ENCODE measurements around the gene CNTNAP2.

The CNTNAP2 gene

DNA sequence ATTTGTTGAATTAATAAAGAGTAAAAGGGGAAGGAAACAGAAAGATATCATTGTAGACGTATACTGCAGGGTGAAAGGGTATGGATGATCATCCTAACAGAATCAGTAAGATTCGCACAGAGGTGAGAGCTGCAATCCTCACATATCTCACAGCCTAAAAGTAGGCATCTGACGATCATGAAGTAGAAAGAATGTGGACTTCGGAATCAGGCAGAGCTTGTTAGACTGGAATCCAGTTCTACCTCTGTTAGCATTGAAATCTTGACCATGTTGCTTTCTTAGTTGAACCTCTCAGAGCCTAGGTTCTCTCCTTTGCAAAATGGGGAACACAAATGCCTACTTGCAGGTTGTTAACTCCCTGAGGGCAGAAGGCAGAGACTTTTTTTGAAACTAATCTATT, 2154.0 kb downstream of the CNTNAP2 start:
- CTCF ChIA-PET = no interaction called here
- 100% methylated on average over 4 of the region's 4 CpGs for WGBS (ENCODE audit: insufficient coverage)
- POLR2A ChIA-PET = no interaction called here
- Histone ChIP-seq H3K36me3 (ENCODE audit: control insufficient read depth in 4 of 4, insufficient read depth in 4 of 4, low read length in 3 of 4) (no peaks in the 10 kb centered on the region), H3K9me3 (ENCODE audit: control extremely low read depth in 1 of 5, control insufficient read depth in 4 of 5, insufficient read depth in 2 of 5, low read depth in 1 of 5, low read length in 4 of 5) (no peaks in the 10 kb centered on the region), H3K4me1 (ENCODE audit: control extremely low read depth in 1 of 4, control insufficient read depth in 4 of 4, insufficient read depth in 4 of 4, low read length in 3 of 4) (no peaks in the 10 kb centered on the region), H3K27ac (ENCODE audit: insufficient read depth in 1 of 2, low read depth in 1 of 2, low read length in 2 of 2, poor library complexity in 1 of 2, severe bottlenecking in 2 of 2) (no peak overlapping the region), H3K27me3 (replicated peaks in 2 of 5; ENCODE audit: control insufficient read depth in 4 of 5, insufficient read depth in 5 of 5, low read length in 4 of 5) (peaks cover 0 to 2% (median 0%) of the 10 kb centered on the region in 5 experiments), H3K4me3 (ENCODE audit: control insufficient read depth in 1 of 7, extremely low read depth in 1 of 7, insufficient read depth in 4 of 7, low read depth in 2 of 7, low read length in 6 of 7) (no peak overlapping the region)
- no peak for DNase-seq

DNA sequence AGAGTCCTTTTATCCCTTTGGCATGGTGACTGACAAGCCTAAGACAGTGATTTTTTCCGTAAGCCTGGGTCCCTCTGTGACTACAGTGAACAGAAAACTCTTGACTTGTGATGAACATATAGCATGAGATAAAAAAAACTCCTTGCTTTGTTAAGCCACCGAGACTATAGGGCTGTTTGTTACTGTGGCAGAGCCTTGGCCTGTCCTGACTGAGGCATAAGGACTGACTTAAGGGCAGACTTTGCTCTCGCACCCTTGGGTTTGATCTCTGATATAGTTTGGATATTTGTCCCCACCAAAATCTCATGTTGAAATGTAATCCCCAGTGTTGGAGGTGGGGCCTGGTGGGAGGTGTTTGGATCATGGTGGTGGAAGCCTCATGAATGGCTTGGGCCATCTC, 2157.5 kb downstream of the CNTNAP2 start:
- Histone ChIP-seq H3K4me3 (ENCODE audit: control insufficient read depth in 1 of 7, extremely low read depth in 1 of 7, insufficient read depth in 4 of 7, low read depth in 2 of 7, low read length in 6 of 7) (no peak overlapping the region), H3K4me1 (ENCODE audit: control extremely low read depth in 1 of 4, control insufficient read depth in 4 of 4, insufficient read depth in 4 of 4, low read length in 3 of 4) (no peaks in the 10 kb centered on the region), H3K9me3 (ENCODE audit: control extremely low read depth in 1 of 5, control insufficient read depth in 4 of 5, insufficient read depth in 2 of 5, low read depth in 1 of 5, low read length in 4 of 5) (no peaks in the 10 kb centered on the region), H3K36me3 (ENCODE audit: control insufficient read depth in 4 of 4, insufficient read depth in 4 of 4, low read length in 3 of 4) (no peaks in the 10 kb centered on the region), H3K27me3 (replicated peaks in 2 of 5; ENCODE audit: control insufficient read depth in 4 of 5, insufficient read depth in 5 of 5, low read length in 4 of 5) (no peaks in the 10 kb centered on the region), H3K27ac (ENCODE audit: insufficient read depth in 1 of 2, low read depth in 1 of 2, low read length in 2 of 2, poor library complexity in 1 of 2, severe bottlenecking in 2 of 2) (no peak overlapping the region)
- CTCF ChIA-PET = interaction anchor here (2.0 kb wide), 1 partner anchor 10 kb away, joined by 7 read pairs; no protein-coding TSS in a partner anchor
- POLR2A ChIA-PET = no interaction called here
- WGBS (ENCODE audit: insufficient coverage) = 100% methylated on average over 2 of the region's 3 CpGs
- no peak for DNase-seq

DNA sequence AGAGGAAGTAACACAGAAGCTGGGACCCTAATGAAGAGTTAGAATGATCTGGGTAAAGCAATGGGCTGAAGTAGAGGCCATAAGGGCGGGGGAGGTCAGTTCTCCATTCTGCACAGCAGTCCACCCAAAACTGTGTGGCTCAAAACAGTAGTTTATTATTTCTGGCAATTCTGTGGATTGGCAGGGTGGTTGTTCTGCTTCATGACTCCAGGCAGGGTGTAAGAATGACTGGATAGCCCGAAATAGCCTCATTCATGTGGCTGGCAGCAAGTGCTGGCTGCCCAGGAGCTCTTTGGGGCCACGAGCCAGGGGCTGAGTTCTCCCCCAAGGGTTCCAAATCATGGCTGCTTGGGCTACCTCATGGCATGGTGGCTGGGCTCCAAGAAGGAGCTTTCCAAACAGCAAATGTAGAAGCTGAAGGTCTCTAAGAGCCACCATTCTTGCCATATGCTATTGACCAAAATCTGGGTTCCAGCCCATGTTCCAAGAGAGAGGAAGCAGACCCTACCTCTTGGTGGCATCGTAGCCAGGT, 2158.8 kb downstream of the CNTNAP2 start:
- H3K27me3 ChIP-seq (replicated peaks in 2 of 5; ENCODE audit: control insufficient read depth in 4 of 5, insufficient read depth in 5 of 5, low read length in 4 of 5) = no peaks in the 10 kb centered on the region
- ChIA-PET CTCF (interaction anchor here (1.1 to 1.9 kb wide), 2 partner anchors 10 to 12 kb away, joined by 4 to 6 read pairs; no protein-coding TSS in a partner anchor), POLR2A (no interaction called here)
- no peak overlapping the region for H3K4me3 ChIP-seq (ENCODE audit: control insufficient read depth in 1 of 7, extremely low read depth in 1 of 7, insufficient read depth in 4 of 7, low read depth in 2 of 7, low read length in 6 of 7)
- 100% methylated on average over 3 of the region's 4 CpGs for WGBS (ENCODE audit: insufficient coverage)
- H3K36me3 ChIP-seq (ENCODE audit: control insufficient read depth in 4 of 4, insufficient read depth in 4 of 4, low read length in 3 of 4) = no peaks in the 10 kb centered on the region
- no peaks in the 10 kb centered on the region for H3K9me3 ChIP-seq (ENCODE audit: control extremely low read depth in 1 of 5, control insufficient read depth in 4 of 5, insufficient read depth in 2 of 5, low read depth in 1 of 5, low read length in 4 of 5)
- no peak overlapping the region for H3K27ac ChIP-seq (ENCODE audit: insufficient read depth in 1 of 2, low read depth in 1 of 2, low read length in 2 of 2, poor library complexity in 1 of 2, severe bottlenecking in 2 of 2)
- DNase-seq = no peak
- H3K4me1 ChIP-seq (ENCODE audit: control extremely low read depth in 1 of 4, control insufficient read depth in 4 of 4, insufficient read depth in 4 of 4, low read length in 3 of 4) = no peaks in the 10 kb centered on the region

DNA sequence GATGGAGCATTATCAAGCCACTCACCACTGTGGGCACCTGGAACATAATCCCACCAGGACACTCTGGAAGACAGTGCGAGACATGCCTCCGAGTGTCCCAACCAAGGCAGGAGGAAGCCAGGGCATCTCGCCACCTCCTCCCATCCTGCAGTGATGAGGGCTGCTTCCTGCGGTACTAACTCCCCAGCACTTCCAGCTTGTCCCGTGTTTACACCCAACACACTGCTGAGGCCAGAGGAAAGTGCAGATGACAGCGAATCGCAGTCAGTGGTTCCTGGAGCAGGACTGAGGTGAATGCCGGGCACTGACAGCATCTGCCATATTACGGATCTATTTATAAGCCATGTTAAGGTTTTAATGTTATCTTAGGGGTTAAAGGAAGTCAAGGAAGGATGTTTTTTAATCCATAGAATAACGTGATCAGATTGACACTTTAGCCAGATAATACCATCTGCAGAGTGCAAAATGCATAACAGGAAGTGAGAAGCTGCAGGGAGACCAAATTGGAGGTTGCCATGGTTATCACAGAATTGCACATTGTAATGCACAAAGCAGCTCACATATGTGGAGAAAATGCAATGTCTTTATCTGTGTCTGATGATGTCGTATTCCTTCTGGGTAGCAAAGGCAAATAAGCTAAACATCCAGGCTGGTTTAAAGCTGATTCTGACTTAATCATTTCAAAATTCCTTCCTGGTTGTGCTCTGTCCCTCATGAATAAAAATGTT, 2159.9 kb downstream of the CNTNAP2 start:
- H3K36me3 ChIP-seq (ENCODE audit: control insufficient read depth in 4 of 4, insufficient read depth in 4 of 4, low read length in 3 of 4) = no peaks in the 10 kb centered on the region
- no peak overlapping the region for H3K27ac ChIP-seq (ENCODE audit: insufficient read depth in 1 of 2, low read depth in 1 of 2, low read length in 2 of 2, poor library complexity in 1 of 2, severe bottlenecking in 2 of 2)
- H3K4me3 ChIP-seq (ENCODE audit: control insufficient read depth in 1 of 7, extremely low read depth in 1 of 7, insufficient read depth in 4 of 7, low read depth in 2 of 7, low read length in 6 of 7) = no peak overlapping the region
- no peaks in the 10 kb centered on the region for H3K4me1 ChIP-seq (ENCODE audit: control extremely low read depth in 1 of 4, control insufficient read depth in 4 of 4, insufficient read depth in 4 of 4, low read length in 3 of 4)
- no peaks in the 10 kb centered on the region for H3K27me3 ChIP-seq (replicated peaks in 2 of 5; ENCODE audit: control insufficient read depth in 4 of 5, insufficient read depth in 5 of 5, low read length in 4 of 5)
- CTCF ChIA-PET = interaction anchor here (1.0 to 1.9 kb wide), 2 partner anchors 11 to 13 kb away, joined by 3 to 4 read pairs; no protein-coding TSS in a partner anchor
- POLR2A ChIA-PET = no interaction called here
- peak in 2 of 3 donors; percentile 33 to 55 for DNase-seq
- H3K9me3 ChIP-seq (ENCODE audit: control extremely low read depth in 1 of 5, control insufficient read depth in 4 of 5, insufficient read depth in 2 of 5, low read depth in 1 of 5, low read length in 4 of 5) = no peaks in the 10 kb centered on the region
- WGBS (ENCODE audit: insufficient coverage) = 81% methylated on average over 8 of the region's 11 CpGs

DNA sequence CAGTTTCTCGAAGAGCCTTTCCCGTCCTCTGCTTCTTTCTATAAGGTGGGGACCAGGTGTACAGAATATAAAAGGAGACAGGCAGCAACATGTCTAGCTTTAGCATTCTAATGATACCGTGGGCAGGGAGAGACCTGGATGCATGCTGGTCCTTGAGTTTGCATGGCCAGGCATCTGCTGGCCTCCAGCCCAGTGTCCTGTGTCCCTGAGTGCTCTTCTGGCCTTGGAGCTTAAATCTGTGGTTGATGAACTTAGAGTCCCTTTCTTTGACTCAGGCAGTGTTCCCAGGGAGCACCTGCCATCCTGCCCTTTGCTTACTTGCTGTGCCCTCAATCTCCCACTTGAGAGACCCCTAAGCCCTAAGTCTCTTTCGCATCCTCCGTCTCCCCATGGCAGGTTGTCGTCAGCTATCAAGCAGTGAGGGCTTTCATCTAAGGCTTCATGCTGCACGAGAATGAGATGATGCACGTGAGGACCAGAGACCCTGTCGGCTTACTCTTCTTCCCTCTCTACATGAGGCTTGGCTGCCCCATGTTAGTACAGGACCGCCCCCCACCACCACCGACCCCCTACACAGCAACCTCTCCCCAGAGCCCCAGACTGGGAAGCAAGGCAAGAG, 2160.6 kb downstream of the CNTNAP2 start:
- ChIA-PET POLR2A (no interaction called here), CTCF (interaction anchor here (1.0 kb wide), 1 partner anchor 12 kb away, joined by 3 read pairs; no protein-coding TSS in a partner anchor)
- Histone ChIP-seq H3K9me3 (ENCODE audit: control extremely low read depth in 1 of 5, control insufficient read depth in 4 of 5, insufficient read depth in 2 of 5, low read depth in 1 of 5, low read length in 4 of 5) (no peaks in the 10 kb centered on the region), H3K36me3 (ENCODE audit: control insufficient read depth in 4 of 4, insufficient read depth in 4 of 4, low read length in 3 of 4) (no peaks in the 10 kb centered on the region), H3K27me3 (replicated peaks in 2 of 5; ENCODE audit: control insufficient read depth in 4 of 5, insufficient read depth in 5 of 5, low read length in 4 of 5) (no peaks in the 10 kb centered on the region), H3K4me1 (ENCODE audit: control extremely low read depth in 1 of 4, control insufficient read depth in 4 of 4, insufficient read depth in 4 of 4, low read length in 3 of 4) (no peaks in the 10 kb centered on the region), H3K27ac (ENCODE audit: insufficient read depth in 1 of 2, low read depth in 1 of 2, low read length in 2 of 2, poor library complexity in 1 of 2, severe bottlenecking in 2 of 2) (no peak overlapping the region), H3K4me3 (ENCODE audit: control insufficient read depth in 1 of 7, extremely low read depth in 1 of 7, insufficient read depth in 4 of 7, low read depth in 2 of 7, low read length in 6 of 7) (no peak overlapping the region)
- no peak for DNase-seq
- WGBS (ENCODE audit: insufficient coverage) = 89% methylated on average over 8 of the region's 11 CpGs

DNA sequence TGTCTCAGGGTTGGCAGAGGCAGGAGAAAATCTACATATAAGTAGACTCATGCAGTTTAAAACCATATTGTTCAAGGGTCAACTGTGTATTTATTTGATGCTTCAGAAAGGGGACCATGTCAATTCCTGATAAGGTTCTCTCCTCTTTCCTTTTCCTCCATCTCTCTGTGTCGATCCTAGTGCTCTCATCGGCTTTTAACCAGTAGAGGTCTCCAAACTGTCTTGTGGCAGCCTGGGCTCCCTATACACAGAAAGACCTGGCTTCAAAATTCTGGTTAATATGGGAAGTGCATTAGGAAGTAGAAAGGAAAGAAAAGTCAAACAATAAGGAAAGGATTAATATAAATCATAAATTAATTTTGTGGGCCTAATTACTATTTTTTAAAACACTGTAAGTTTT, 2169.5 kb downstream of the CNTNAP2 start:
- WGBS (ENCODE audit: insufficient coverage) = 21% methylated on average over 2 of the region's 2 CpGs
- ChIA-PET POLR2A (interaction anchor here (0.6 kb wide), 1 partner anchor 8 kb away, joined by 3 read pairs; no protein-coding TSS in a partner anchor), CTCF (no interaction called here)
- H3K4me3 ChIP-seq (ENCODE audit: control insufficient read depth in 1 of 7, extremely low read depth in 1 of 7, insufficient read depth in 4 of 7, low read depth in 2 of 7, low read length in 6 of 7) = no peak overlapping the region
- DNase-seq = no peak
- peaks cover 0 to 2% (median 0%) of the 10 kb centered on the region in 5 experiments for H3K9me3 ChIP-seq (ENCODE audit: control extremely low read depth in 1 of 5, control insufficient read depth in 4 of 5, insufficient read depth in 2 of 5, low read depth in 1 of 5, low read length in 4 of 5)
- no peak overlapping the region for H3K27ac ChIP-seq (ENCODE audit: insufficient read depth in 1 of 2, low read depth in 1 of 2, low read length in 2 of 2, poor library complexity in 1 of 2, severe bottlenecking in 2 of 2)
- H3K27me3 ChIP-seq (replicated peaks in 2 of 5; ENCODE audit: control insufficient read depth in 4 of 5, insufficient read depth in 5 of 5, low read length in 4 of 5) = no peaks in the 10 kb centered on the region
- no peaks in the 10 kb centered on the region for H3K4me1 ChIP-seq (ENCODE audit: control extremely low read depth in 1 of 4, control insufficient read depth in 4 of 4, insufficient read depth in 4 of 4, low read length in 3 of 4)
- no peaks in the 10 kb centered on the region for H3K36me3 ChIP-seq (ENCODE audit: control insufficient read depth in 4 of 4, insufficient read depth in 4 of 4, low read length in 3 of 4)

DNA sequence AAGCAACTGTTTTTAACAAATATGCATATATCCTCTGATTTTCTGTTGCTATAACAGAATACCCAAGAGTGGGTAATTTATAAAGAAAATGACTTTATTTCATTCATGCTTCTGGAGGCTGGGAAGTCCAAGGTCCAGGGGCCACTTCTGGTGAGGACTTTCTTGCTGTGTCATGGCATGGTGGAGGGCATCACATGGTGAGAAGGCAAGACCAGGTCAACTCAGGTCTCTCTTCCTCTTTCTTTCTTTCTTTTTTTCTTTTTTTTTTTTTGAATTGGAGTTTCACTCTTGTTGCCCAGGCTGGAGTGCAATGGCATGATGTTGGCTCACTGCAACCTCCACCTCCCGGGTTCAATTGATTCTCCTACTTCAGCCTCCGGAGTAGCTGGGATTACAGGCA, 2170.9 kb downstream of the CNTNAP2 start:
- DNase-seq = no peak
- POLR2A ChIA-PET = no interaction called here

More for the DNA sequence above, 2170.9 kb downstream of the CNTNAP2 start:
- no CpG with 5 or more reads among the region's 2 CpGs for WGBS (ENCODE audit: insufficient coverage)
- H3K27me3 ChIP-seq (replicated peaks in 2 of 5; ENCODE audit: control insufficient read depth in 4 of 5, insufficient read depth in 5 of 5, low read length in 4 of 5) = no peaks in the 10 kb centered on the region
- H3K27ac ChIP-seq (ENCODE audit: insufficient read depth in 1 of 2, low read depth in 1 of 2, low read length in 2 of 2, poor library complexity in 1 of 2, severe bottlenecking in 2 of 2) = no peak overlapping the region
- no peak overlapping the region for H3K4me3 ChIP-seq (ENCODE audit: control insufficient read depth in 1 of 7, extremely low read depth in 1 of 7, insufficient read depth in 4 of 7, low read depth in 2 of 7, low read length in 6 of 7)
- peaks cover 0 to 2% (median 0%) of the 10 kb centered on the region in 5 experiments for H3K9me3 ChIP-seq (ENCODE audit: control extremely low read depth in 1 of 5, control insufficient read depth in 4 of 5, insufficient read depth in 2 of 5, low read depth in 1 of 5, low read length in 4 of 5)
- CTCF ChIA-PET = interaction anchor here (1.4 kb wide), 1 partner anchor 21 kb away, joined by 3 read pairs; no protein-coding TSS in a partner anchor
- H3K4me1 ChIP-seq (ENCODE audit: control extremely low read depth in 1 of 4, control insufficient read depth in 4 of 4, insufficient read depth in 4 of 4, low read length in 3 of 4) = no peaks in the 10 kb centered on the region
- H3K36me3 ChIP-seq (ENCODE audit: control insufficient read depth in 4 of 4, insufficient read depth in 4 of 4, low read length in 3 of 4) = no peaks in the 10 kb centered on the region

Data from common myeloid progenitor, CD34-positive (primary cell).